A673 (cell line): ENCODE measurements around the gene TBCE.

Experiments used
- CTCF ChIP-seq: fragments of 300-800, 200-600 bp; sonication (generic); conservative IDR thresholded peaks from 2 replicates; pipeline ENCODE4 v1.5.1; 2017; ENCODE audit warnings: low read depth, mild to moderate bottlenecking, antibody characterized with exemption, low read length, moderate library complexity, mixed read lengths
- EZH2 ChIP-seq: fragments of 200-600 bp; sonication (generic); IDR thresholded peaks from 2 replicates; pipeline ENCODE4 v1.6.1; 2017; ENCODE audit warnings: borderline replicate concordance, low read depth, mild to moderate bottlenecking, mixed read lengths, antibody characterized with exemption, low read length; ENCODE audit not compliant: poor library complexity, severe bottlenecking

- TF ChIP-seq EZH2 = no peak
- no peak for TF ChIP-seq CTCF
These were observed 24.6 kb downstream of the TBCE start for GRCh38 chr1:235391874-235392273.
